OCI-LY7 (cell line): Measurements from ENCODE around the gene ZNF436.

Experiments
- CTCF ChIP-seq: fragments of 200-600 bp; sonication (generic); conservative IDR thresholded peaks from 2 replicates; pipeline ENCODE4 v1.5.1; 2014; ENCODE audit warnings: mild to moderate bottlenecking, antibody characterized with exemption, low read length, moderate library complexity, mixed read lengths
- EZH2phosphoT487 ChIP-seq: fragments of 200-600 bp; sonication (generic); IDR thresholded peaks from 2 replicates; pipeline ENCODE4 v1.6.1; 2018; ENCODE audit warnings: low read depth, borderline replicate concordance, mild to moderate bottlenecking, mixed run types, antibody characterized with exemption, low read length, moderate library complexity, mixed read lengths

- TF ChIP-seq CTCF: no peak
- TF ChIP-seq EZH2phosphoT487: no peak
These were observed 11.1 kb upstream of the ZNF436 start for GRCh38 chr1:23380719-23381118.
